ENCODE data around the gene POLR1G. TPM values are rescaled to one million over a fixed set of nuclear protein-coding genes. Genes with fewer than 3 reads are reported as not detected.
A peak's percentile ranks its signal among the peaks of the same experiment; 100 is the strongest.

The POLR1G gene
- total RNA-seq, 3 donors from 2014 or later (not counting 1 experiment from before 2014, with no cell fraction given), result 0.28 to 1.4 (median 0.45) TPM

DNA sequence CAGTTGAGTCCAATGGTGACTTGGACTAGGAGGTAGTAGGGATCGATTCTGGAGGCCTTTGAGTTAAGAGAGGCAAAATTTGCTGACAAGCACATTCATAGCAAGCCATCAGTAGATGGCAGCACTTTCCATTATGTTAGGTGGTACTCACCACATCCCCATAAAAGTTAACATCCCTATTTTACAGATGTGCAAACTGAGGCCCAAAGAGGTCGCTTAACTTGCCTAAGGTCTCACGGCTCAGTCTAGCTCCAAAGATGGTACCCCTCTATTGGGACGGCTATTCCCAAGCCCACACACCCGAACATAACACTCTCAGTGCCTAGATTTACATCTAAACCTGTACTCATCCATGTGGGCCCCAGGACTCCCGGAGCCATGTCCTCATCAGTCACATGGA, 39.9 kb downstream of the POLR1G start:
- H3K4me1 ChIP-seq (ENCODE audit: control insufficient read depth, insufficient read depth, low read length), result peaks cover 75% of the 10 kb centered on the region
- no peaks in the 10 kb centered on the region for H3K9me3 ChIP-seq (ENCODE audit: control insufficient read depth, insufficient read depth, low read length)
- peak overlapping the region; percentile 85 to 98 for H3K27ac Mint-ChIP-seq
- DNase-seq, result peak in 1 of 2 donors; percentile 73
- WGBS (ENCODE audit: insufficient coverage), result 77% methylated on average over 6 of the region's 6 CpGs
- ATAC-seq, result no peak
- TF ChIP-seq, protein P1, sequence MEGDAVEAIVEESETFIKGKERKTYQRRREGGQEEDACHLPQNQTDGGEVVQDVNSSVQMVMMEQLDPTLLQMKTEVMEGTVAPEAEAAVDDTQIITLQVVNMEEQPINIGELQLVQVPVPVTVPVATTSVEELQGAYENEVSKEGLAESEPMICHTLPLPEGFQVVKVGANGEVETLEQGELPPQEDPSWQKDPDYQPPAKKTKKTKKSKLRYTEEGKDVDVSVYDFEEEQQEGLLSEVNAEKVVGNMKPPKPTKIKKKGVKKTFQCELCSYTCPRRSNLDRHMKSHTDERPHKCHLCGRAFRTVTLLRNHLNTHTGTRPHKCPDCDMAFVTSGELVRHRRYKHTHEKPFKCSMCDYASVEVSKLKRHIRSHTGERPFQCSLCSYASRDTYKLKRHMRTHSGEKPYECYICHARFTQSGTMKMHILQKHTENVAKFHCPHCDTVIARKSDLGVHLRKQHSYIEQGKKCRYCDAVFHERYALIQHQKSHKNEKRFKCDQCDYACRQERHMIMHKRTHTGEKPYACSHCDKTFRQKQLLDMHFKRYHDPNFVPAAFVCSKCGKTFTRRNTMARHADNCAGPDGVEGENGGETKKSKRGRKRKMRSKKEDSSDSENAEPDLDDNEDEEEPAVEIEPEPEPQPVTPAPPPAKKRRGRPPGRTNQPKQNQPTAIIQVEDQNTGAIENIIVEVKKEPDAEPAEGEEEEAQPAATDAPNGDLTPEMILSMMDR (IDR thresholded peaks at IDR 0.05), result peak; percentile 55
- H3K4me3 ChIP-seq (ENCODE audit: low read length), result no peak overlapping the region
- peaks cover 67 to 79% of the 10 kb centered on the region in 2 donors for H3K4me1 Mint-ChIP-seq
- H3K36me3 ChIP-seq (ENCODE audit: control insufficient read depth, insufficient read depth, low read length), result peaks cover 5% of the 10 kb centered on the region
- no peaks in the 10 kb centered on the region for H3K36me3 Mint-ChIP-seq
- no peaks in the 10 kb centered on the region for H3K9me3 Mint-ChIP-seq
- peak overlapping the region; percentile 44 for H3K27ac ChIP-seq (ENCODE audit: low read length)
- H3K27me3 Mint-ChIP-seq (ENCODE audit: low read depth in 2 of 2), result no peaks in the 10 kb centered on the region
- no peaks in the 10 kb centered on the region for H3K27me3 ChIP-seq (ENCODE audit: control insufficient read depth, insufficient read depth, low read length)
- H3K4me3 Mint-ChIP-seq, result peak overlapping the region; percentile 69
- intact Hi-C loops (cut with micrococcal nuclease), result no loop called here

DNA sequence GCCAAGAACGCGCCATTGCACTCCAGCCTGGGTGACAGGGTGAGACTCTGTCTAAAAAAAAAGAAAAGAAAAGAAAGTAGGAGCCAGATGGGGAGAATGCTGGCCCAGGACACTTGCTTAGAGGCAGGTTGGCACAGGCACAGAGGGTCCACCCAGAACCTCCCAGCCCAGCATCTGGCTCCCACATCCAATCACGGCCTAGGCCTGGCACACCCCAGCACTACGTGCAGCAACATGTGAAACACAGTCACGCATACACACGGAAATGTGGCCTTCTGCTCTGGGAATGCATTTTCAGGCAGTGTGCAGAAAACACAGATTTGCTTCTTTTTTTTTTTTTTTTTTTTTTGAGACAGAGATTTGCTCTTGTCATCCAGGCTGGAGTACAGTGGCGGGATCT, 40.5 kb downstream of the POLR1G start:
- Histone ChIP-seq H3K27ac (ENCODE audit: low read length) (no peak overlapping the region), H3K4me1 (ENCODE audit: control insufficient read depth, insufficient read depth, low read length) (peaks cover 82% of the 10 kb centered on the region), H3K9me3 (ENCODE audit: control insufficient read depth, insufficient read depth, low read length) (no peaks in the 10 kb centered on the region), H3K27me3 (ENCODE audit: control insufficient read depth, insufficient read depth, low read length) (no peaks in the 10 kb centered on the region), H3K36me3 (ENCODE audit: control insufficient read depth, insufficient read depth, low read length) (peaks cover 5% of the 10 kb centered on the region), H3K4me3 (ENCODE audit: low read length) (no peak overlapping the region)
- intact Hi-C loops (cut with micrococcal nuclease), result no loop called here
- Mint-ChIP-seq H3K9me3 (no peaks in the 10 kb centered on the region), H3K27ac (peak overlapping the region; percentile 99 to 100), H3K27me3 (ENCODE audit: low read depth in 2 of 2) (no peaks in the 10 kb centered on the region), H3K36me3 (no peaks in the 10 kb centered on the region), H3K4me3 (no peak overlapping the region), H3K4me1 (peaks cover 74 to 86% of the 10 kb centered on the region in 2 donors)
- ATAC-seq (no peak), DNase-seq (no peak)
- WGBS (ENCODE audit: insufficient coverage), result 96% methylated on average over 7 of the region's 7 CpGs
- TF ChIP-seq, protein P1 (IDR thresholded peaks at IDR 0.05), result no peak

DNA sequence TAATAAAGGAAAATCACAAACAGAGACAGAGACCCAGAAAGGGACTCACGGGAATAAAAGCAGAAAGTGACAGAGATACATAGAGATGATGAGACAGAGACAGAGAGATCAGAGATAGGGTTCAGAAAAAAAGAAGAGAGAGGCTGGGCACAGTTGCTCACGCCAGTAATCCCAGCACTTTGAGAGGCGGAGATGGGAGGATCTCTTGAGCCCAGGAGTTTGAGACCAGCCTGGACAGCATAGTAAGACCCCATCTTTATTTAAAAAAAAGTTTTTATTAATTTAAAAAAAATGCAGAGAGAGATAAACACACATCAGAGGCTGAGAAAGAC, 41.9 kb downstream of the POLR1G start:
- peak overlapping the region; percentile 89 for H3K4me3 Mint-ChIP-seq
- no peaks in the 10 kb centered on the region for H3K36me3 Mint-ChIP-seq

More for the DNA sequence above, 41.9 kb downstream of the POLR1G start:
- Histone ChIP-seq H3K4me3 (ENCODE audit: low read length) (no peak overlapping the region), H3K9me3 (ENCODE audit: control insufficient read depth, insufficient read depth, low read length) (no peaks in the 10 kb centered on the region), H3K4me1 (ENCODE audit: control insufficient read depth, insufficient read depth, low read length) (peaks cover 75% of the 10 kb centered on the region), H3K27me3 (ENCODE audit: control insufficient read depth, insufficient read depth, low read length) (no peaks in the 10 kb centered on the region), H3K36me3 (ENCODE audit: control insufficient read depth, insufficient read depth, low read length) (peaks cover 5% of the 10 kb centered on the region), H3K27ac (ENCODE audit: low read length) (peak overlapping the region; percentile 93)
- DNase-seq (no peak), ATAC-seq (no peak)
- H3K4me1 Mint-ChIP-seq, result peaks cover 67 to 79% of the 10 kb centered on the region in 2 donors
- intact Hi-C loops (cut with micrococcal nuclease), result no loop called here
- 96% methylated on average over 3 of the region's 3 CpGs for WGBS (ENCODE audit: insufficient coverage)
- peak overlapping the region; percentile 99 to 100 for H3K27ac Mint-ChIP-seq
- no peaks in the 10 kb centered on the region for H3K9me3 Mint-ChIP-seq
- TF ChIP-seq, protein P1 (IDR thresholded peaks at IDR 0.05), result no peak
- no peaks in the 10 kb centered on the region for H3K27me3 Mint-ChIP-seq (ENCODE audit: low read depth in 2 of 2)
